ENCODE results near the gene CD300LD.
"Not testable (repeated sequence)": the region's sequence is repeated elsewhere in the genome, so short reads cannot be mapped to it uniquely, and the experiment has no call there.

The CD300LD gene

DNA sequence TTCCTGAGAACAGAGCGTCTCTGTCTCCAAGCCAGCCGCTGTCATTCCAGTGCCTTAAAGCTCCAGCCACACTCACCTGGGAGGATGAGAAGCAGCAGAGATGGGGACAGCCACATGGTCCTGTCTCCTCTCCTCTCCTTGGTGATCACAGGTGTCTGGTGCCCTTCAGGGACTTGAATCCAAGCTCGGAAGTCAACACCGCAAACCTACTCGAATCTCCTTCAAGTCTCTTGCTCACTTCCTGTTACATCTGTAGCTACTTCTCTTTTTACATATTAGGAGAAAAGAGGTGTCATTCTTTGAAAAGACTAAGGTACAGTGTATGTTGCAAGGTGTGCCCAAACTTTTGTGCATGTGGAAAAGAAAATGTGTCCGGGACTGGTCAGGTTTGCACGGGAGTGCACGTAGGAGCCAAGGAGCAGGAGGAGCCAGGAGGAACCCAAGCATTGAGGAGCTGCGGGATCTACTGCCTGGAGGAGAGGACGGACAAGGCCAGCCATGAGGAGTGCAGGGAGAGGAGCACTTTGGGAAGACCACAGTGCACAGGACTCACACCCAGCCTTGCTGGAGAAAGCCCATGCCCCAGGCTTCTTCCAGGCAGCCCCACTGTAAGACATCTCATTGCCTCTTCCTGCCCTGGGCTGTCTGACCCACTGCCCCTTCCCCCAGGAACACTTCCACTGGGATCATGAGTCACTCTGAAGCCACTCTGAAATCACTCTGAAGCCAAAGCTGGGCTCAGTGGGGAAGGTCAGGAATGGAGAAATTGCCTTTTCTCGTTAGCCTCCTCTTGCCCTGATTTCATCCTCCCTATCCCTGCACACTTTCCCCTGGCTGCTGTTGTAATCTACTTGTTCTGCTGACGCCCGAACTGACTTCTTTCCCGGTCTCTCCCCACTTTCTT is at the start of gene CD300LD:
CD300LD (minus strand) TSS at position 197 of the 904 bp plus-strand sequence; CDS start at position 116, 81 bp downstream.
- TF ChIP-seq CTCF (IDR thresholded peaks at IDR 0.05; ENCODE audit: low read length, missing control alignments), result no peak
- DNase-seq (ENCODE audit: low read depth), result no peak
- no peak within 1 kb of the TSS for H3K4me3 ChIP-seq (replicated peaks; ENCODE audit: low read depth, low read length)

DNA sequence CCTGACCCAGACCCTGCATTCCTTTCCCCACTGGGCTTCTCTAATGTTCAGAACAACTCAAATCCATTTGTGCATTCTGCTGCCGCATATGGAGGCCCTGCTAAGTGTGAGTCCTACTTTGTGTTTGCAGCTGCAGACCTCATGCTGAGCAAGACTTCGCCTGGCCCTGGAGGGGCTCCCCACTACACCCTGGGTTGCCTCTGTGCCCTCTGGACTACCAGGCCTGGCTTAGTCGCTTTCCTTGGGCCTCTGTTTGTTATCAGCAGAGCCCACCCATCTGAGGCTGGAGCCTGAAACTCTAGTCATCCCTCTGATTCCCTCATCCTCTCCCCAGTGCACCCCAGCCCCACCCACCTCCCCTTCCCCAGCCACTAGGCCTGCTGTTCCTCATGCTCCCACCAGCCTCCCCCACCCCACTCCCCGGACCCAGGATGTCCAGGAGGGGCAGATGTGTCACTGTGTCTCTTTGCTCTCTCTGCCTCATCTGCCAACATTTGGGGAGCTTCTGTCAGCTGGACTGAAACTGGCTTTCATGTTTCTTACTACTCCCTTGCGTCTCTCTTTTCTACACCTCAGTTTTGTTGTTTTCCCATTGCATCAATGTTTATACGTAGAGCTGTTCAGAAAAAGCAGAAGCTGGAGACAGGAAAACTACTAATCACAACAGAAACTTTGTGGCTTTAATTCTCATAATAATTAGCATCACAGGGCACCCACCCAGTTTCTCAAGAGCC is 49.3 kb upstream of the CD300LD start:
- no peak for DNase-seq (ENCODE audit: low read depth)
- H3K4me3 ChIP-seq (replicated peaks; ENCODE audit: low read depth, low read length), result no peak overlapping the region
- no peak for TF ChIP-seq CTCF (IDR thresholded peaks at IDR 0.05; ENCODE audit: low read length, missing control alignments)

DNA sequence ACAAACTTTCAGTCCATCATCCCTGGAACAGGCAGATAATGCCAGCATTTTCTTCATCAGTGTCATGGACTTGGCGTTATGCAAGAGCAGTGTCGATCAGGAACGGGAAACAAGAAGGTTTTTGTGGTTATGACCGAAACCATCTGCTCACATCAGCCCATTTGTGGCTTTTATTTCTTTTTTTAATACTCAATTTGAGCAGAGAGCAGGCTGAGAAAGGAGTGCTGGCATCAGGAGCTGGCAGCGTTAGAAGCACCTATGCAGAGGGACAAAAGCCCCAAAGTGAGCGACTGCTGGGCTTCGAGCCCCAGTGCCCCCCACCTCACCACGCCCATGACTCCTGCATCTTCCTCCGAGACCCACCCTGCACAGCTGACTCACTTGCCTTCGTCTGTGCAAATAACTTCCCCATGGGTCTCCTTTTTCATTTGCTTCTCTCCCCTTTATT is 47.6 kb upstream of the CD300LD start:
- DNase-seq (ENCODE audit: low read depth), result no peak
- TF ChIP-seq CTCF (IDR thresholded peaks at IDR 0.05; ENCODE audit: low read length, missing control alignments), result no peak
- no peak overlapping the region for H3K4me3 ChIP-seq (replicated peaks; ENCODE audit: low read depth, low read length)

DNA sequence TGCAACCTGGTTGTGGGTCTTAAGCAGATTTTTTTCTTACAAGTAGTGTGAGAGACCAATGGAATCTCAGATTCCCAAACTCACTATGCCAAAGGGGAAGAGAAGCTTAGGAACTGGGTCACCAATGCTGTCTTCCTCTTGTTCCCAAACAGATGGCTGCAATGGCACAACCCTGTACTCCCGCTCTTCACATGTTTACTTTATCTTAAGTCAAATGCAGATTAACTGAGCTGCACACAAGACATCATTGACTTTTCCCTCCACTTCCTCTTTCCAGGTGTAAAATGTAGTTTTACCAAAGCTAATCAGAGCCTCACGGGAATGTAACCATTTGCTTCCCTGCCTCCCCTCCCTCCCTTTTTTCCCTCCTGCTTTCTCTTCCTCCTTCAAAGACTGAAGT is 45.8 kb upstream of the CD300LD start:
- no peak for DNase-seq (ENCODE audit: low read depth)
- TF ChIP-seq CTCF (IDR thresholded peaks at IDR 0.05; ENCODE audit: low read length, missing control alignments), result no peak
- H3K4me3 ChIP-seq (replicated peaks; ENCODE audit: low read depth, low read length), result no peak overlapping the region

DNA sequence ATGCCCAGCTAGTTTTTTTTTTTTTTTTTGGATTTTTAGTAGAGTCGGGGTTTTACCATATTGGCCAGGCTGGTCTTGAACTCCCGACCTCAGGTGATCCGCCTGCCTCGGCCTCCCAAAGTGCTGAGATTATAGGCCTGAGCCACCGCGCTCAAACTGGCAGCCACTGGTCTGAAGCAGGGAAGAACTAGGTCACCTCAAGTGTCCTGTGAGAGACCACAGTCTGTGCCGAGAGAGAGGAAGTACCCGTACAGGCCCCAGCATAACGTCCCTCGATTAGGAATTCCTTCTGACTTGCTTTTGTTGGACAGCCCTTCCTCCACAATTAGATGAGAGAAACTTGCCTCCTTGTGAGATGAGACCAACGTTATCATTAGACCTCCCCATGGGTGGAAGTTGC is 45.2 kb upstream of the CD300LD start:
- TF ChIP-seq CTCF (IDR thresholded peaks at IDR 0.05; ENCODE audit: low read length, missing control alignments), result no peak
- no peak for DNase-seq (ENCODE audit: low read depth)
- H3K4me3 ChIP-seq (replicated peaks; ENCODE audit: low read depth, low read length), result no peak overlapping the region

DNA sequence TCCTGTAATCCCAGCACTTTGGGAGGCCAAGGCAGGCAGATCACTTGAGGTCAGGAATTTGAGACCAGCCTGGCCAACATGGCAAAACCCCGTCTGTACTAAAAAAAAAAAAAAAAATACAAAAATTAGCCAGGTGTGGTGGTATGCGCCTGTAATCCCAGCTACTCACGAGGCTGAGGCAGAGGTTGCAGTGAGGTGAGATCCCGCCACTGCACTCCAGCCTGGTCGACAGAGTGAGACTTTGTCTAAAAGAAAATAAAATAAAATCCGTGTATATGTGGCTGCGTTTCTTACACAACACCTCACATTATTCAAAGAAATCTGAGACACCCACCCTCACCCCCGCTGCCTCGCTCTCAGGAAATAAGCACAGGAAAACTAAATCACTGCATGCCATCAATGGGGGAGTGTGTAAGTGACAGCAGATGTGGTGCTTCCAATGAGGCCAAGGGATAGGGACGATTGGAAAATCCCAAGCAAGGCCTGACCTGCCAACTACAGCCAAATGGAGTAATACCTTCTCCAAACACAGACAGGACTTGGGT is 44.5 kb upstream of the CD300LD start:
- not testable (repeated sequence) for H3K4me3 ChIP-seq (replicated peaks; ENCODE audit: low read depth, low read length); DNase-seq (ENCODE audit: low read depth)

- DNase-seq (ENCODE audit: low read depth), result no peak
- H3K4me3 ChIP-seq (replicated peaks; ENCODE audit: low read depth, low read length), result no peak overlapping the region
- TF ChIP-seq CTCF (IDR thresholded peaks at IDR 0.05; ENCODE audit: low read length, missing control alignments), result no peak
Observed at GRCh38 chr17:74635418-74635817, 43.3 kb upstream of the CD300LD start.
